WTC11 (cell line): Measurements from ENCODE around the gene FGF8. TPM values are rescaled to one million over a fixed set of nuclear protein-coding genes. Genes with fewer than 3 reads are reported as not detected.
A peak's percentile ranks its signal among the peaks of the same experiment; 100 is the strongest.

Experiments
- ATAC-seq: fragments of 200-7000 bp; cut with Tn5 transposase; 2 replicates; pipeline ENCODE4 v1.10.0; 2021; ENCODE audit warnings: mild to moderate bottlenecking, moderate library complexity
- CTCF ChIA-PET: fragments of 300-600 bp; sonication (Branson Sonifier 250); formaldehyde crosslinking; loops from one replicate; lab custom pipeline; 2021; ENCODE audit warnings: antibody characterized with exemption; lab: Charles Lee
- POLR2A ChIA-PET: fragments of 350-600 bp; sonication (Branson Sonifier 250); formaldehyde crosslinking; loops from one replicate; lab custom pipeline; 2021; ENCODE audit warnings: antibody characterized with exemption; lab: Charles Lee
- DNase-seq: peaks from one replicate; pipeline ENCODE4 v3.0.0; 2021; ENCODE audit warnings: low spot score
- H3K27ac Mint-ChIP-seq: 2 replicates; pipeline ENCODE4 v1.8.0; 2021; ENCODE audit warnings: mixed read lengths
- H3K27me3 Mint-ChIP-seq: 2 replicates; pipeline ENCODE4 v1.8.0; 2021; ENCODE audit warnings: low read depth, mild to moderate bottlenecking, moderate library complexity, mixed read lengths
- H3K36me3 Mint-ChIP-seq: 2 replicates; pipeline ENCODE4 v1.8.0; 2021; ENCODE audit warnings: mixed read lengths
- H3K4me1 Mint-ChIP-seq: 2 replicates; pipeline ENCODE4 v1.8.0; 2022; ENCODE audit warnings: mixed read lengths
- H3K4me3 Mint-ChIP-seq: 2 replicates; pipeline ENCODE4 v1.8.0; 2021; ENCODE audit warnings: mild to moderate bottlenecking, moderate library complexity, mixed read lengths
- H3K9me3 Mint-ChIP-seq: 2 replicates; pipeline ENCODE4 v1.8.0; 2021; ENCODE audit warnings: mixed read lengths
- ARID4B ChIP-seq: sonication (generic); formaldehyde crosslinking; IDR thresholded peaks from 2 replicates; pipeline ENCODE4 v1.8.0; 2023; ENCODE audit warnings: missing genetic modification reagents, mild to moderate bottlenecking, borderline replicate concordance
- CREB1 ChIP-seq: sonication (generic); formaldehyde crosslinking; IDR thresholded peaks from 2 replicates; pipeline ENCODE4 v1.8.0; 2023; ENCODE audit warnings: mild to moderate bottlenecking, missing genetic modification reagents
- CTCF ChIP-seq: fragments of 200-600 bp; IDR thresholded peaks from 2 replicates; pipeline ENCODE4 v1.8.0; 2022; ENCODE audit warnings: antibody characterized with exemption
- E2F4 ChIP-seq: sonication (generic); formaldehyde crosslinking; IDR thresholded peaks from 2 replicates; pipeline ENCODE4 v1.8.1; 2022; ENCODE audit warnings: low read depth, mild to moderate bottlenecking, moderate library complexity, missing genetic modification reagents, borderline replicate concordance
- E2F5 ChIP-seq: sonication (generic); formaldehyde crosslinking; IDR thresholded peaks from 2 replicates; pipeline ENCODE4 v1.8.1; 2022; ENCODE audit warnings: mild to moderate bottlenecking, moderate library complexity, missing genetic modification reagents
- ELF4 ChIP-seq: sonication (generic); formaldehyde crosslinking; IDR thresholded peaks from 2 replicates; pipeline ENCODE4 v1.8.1; 2022; ENCODE audit warnings: low read depth, mild to moderate bottlenecking, moderate library complexity, missing genetic modification reagents
- FOXK1 ChIP-seq: sonication (generic); formaldehyde crosslinking; IDR thresholded peaks from 2 replicates; pipeline ENCODE4 v1.8.0; 2022; ENCODE audit warnings: mild to moderate bottlenecking, moderate library complexity, missing genetic modification reagents
- HMGXB4 ChIP-seq: sonication (generic); formaldehyde crosslinking; IDR thresholded peaks from 2 replicates; pipeline ENCODE4 v1.8.1; 2023; ENCODE audit warnings: mild to moderate bottlenecking, moderate library complexity, missing genetic modification reagents
- JAZF1 ChIP-seq: fragments of 250-450 bp; sonication (Bioruptor Pico); IDR thresholded peaks from 2 replicates; pipeline ENCODE4 v1.9.0; 2021; ENCODE audit warnings: moderate library complexity, mild to moderate bottlenecking, inconsistent platforms
- MLX ChIP-seq: sonication (generic); formaldehyde crosslinking; IDR thresholded peaks from 2 replicates; pipeline ENCODE4 v1.8.1; 2023; ENCODE audit warnings: mild to moderate bottlenecking, missing genetic modification reagents, moderate library complexity
- MXD4 ChIP-seq: fragments of 250-450 bp; sonication (Bioruptor Pico); IDR thresholded peaks from 2 replicates; pipeline ENCODE4 v1.8.0; 2021; ENCODE audit warnings: mild to moderate bottlenecking, moderate library complexity, borderline replicate concordance
- NR1H2 ChIP-seq: sonication (generic); formaldehyde crosslinking; IDR thresholded peaks from 2 replicates; pipeline ENCODE4 v1.9.0; 2021; ENCODE audit warnings: mild to moderate bottlenecking, moderate library complexity, missing genetic modification reagents
- NR2C2 ChIP-seq: sonication (generic); formaldehyde crosslinking; IDR thresholded peaks from 2 replicates; pipeline ENCODE4 v1.8.0; 2022; ENCODE audit warnings: mild to moderate bottlenecking, missing genetic modification reagents
- NR3C1 ChIP-seq: sonication (generic); formaldehyde crosslinking; conservative IDR thresholded peaks from 2 replicates; pipeline ENCODE4 v1.8.1; 2023; ENCODE audit warnings: low read depth, mild to moderate bottlenecking, missing genetic modification reagents
- PREB ChIP-seq: sonication (generic); formaldehyde crosslinking; IDR thresholded peaks from 2 replicates; pipeline ENCODE4 v1.8.1; 2022; ENCODE audit warnings: mild to moderate bottlenecking, missing genetic modification reagents, moderate library complexity, borderline replicate concordance
- SMAD3 ChIP-seq: sonication (generic); formaldehyde crosslinking; IDR thresholded peaks from 2 replicates; pipeline ENCODE4 v1.8.0; 2022; ENCODE audit warnings: missing genetic modification reagents, mild to moderate bottlenecking, borderline replicate concordance
- SOX15 ChIP-seq: fragments of 250-450 bp; sonication (Bioruptor Pico); IDR thresholded peaks from 2 replicates; pipeline ENCODE4 v1.9.0; 2021; ENCODE audit warnings: mild to moderate bottlenecking
- SP1 ChIP-seq: sonication (generic); formaldehyde crosslinking; conservative IDR thresholded peaks from 2 replicates; pipeline ENCODE4 v1.8.1; 2022; ENCODE audit warnings: missing genetic modification reagents
- STAT6 ChIP-seq: sonication (generic); formaldehyde crosslinking; conservative IDR thresholded peaks from 2 replicates; pipeline ENCODE4 v1.8.1; 2023; ENCODE audit warnings: mild to moderate bottlenecking, low read depth, missing genetic modification reagents, moderate library complexity
- TP53 ChIP-seq: sonication (generic); formaldehyde crosslinking; IDR thresholded peaks from 2 replicates; pipeline ENCODE4 v1.8.1; 2023; ENCODE audit warnings: mild to moderate bottlenecking, missing genetic modification reagents
- ZBTB21 ChIP-seq: sonication (generic); formaldehyde crosslinking; IDR thresholded peaks from 2 replicates; pipeline ENCODE4 v1.8.1; 2023; ENCODE audit warnings: mild to moderate bottlenecking, missing genetic modification reagents, borderline replicate concordance
- total RNA-seq: library from RNA; stranded (reverse); gene quantifications from 3 replicates; pipeline ENCODE4 v1.2.3, GENCODE V29; 2021

Gene FGF8
- total RNA-seq, 1 experiment from 2014 or later = 28.9 TPM

- Mint-ChIP-seq H3K9me3 (no peaks in the 10 kb centered on the region), H3K27me3 (peaks cover 36% of the 10 kb centered on the region), H3K27ac (peak overlapping the region; percentile 88), H3K36me3 (no peaks in the 10 kb centered on the region), H3K4me3 (peak overlapping the region; percentile 81), H3K4me1 (peaks cover 55% of the 10 kb centered on the region)
- ChIA-PET POLR2A (interaction anchor here (2.6 kb wide), 1 partner anchor 39 kb away, joined by 10 read pairs; the partner anchor contains the start of gene OGA), CTCF (interaction anchor here (0.6 to 11.0 kb wide), 26 partner anchors 8 to 567 kb away, joined by 3 to 370 read pairs (median 4); partner anchors contain the start of gene OGA)
- DNase-seq (peak; percentile 93), ATAC-seq (peak; percentile 1; the same call in 1 of the 2 replicates)
- TF ChIP-seq TP53 (CRISPR knock-in tag) = peak; percentile 45; the same call in 1 of the 2 replicates
- 0 out of 2 replicates have a peak, but pooled peaks have one; percentile 19 for TF ChIP-seq MLX (CRISPR knock-in tag)
- no peak for TF ChIP-seq NR2C2 (CRISPR knock-in tag)
- TF ChIP-seq NR1H2 (CRISPR knock-in tag) = no peak
- peak; percentile 88 for TF ChIP-seq CTCF
- TF ChIP-seq ZBTB21 = no peak
- no peak for TF ChIP-seq SMAD3 (CRISPR knock-in tag)
- TF ChIP-seq SP1 (CRISPR knock-in tag) = peak; percentile 58; the same call in 1 of the 2 replicates
- TF ChIP-seq MXD4 = no peak
- no peak; the same call in 1 of the 2 replicates for TF ChIP-seq E2F5 (CRISPR knock-in tag)
- TF ChIP-seq E2F4 (CRISPR knock-in tag) = 0 out of 2 replicates have a peak, but pooled peaks have one; percentile 24
- TF ChIP-seq PREB = no peak
- TF ChIP-seq NR3C1 = no peak
- no peak for TF ChIP-seq JAZF1 (CRISPR knock-in tag)
- no peak for TF ChIP-seq ELF4 (CRISPR knock-in tag)
- peak; percentile 87 for TF ChIP-seq HMGXB4 (CRISPR knock-in tag)
- no peak for TF ChIP-seq SOX15 (CRISPR knock-in tag)
- TF ChIP-seq ARID4B (CRISPR knock-in tag) = no peak
- no peak for TF ChIP-seq CREB1 (CRISPR knock-in tag)
- TF ChIP-seq STAT6 (CRISPR knock-in tag) = no peak
- TF ChIP-seq FOXK1 (CRISPR knock-in tag) = peak; percentile 44; the same call in 1 of the 2 replicates
Measured at GRCh38 chr10:101779544-101780186, 3.8 kb upstream of the FGF8 start.
